Testis (tissue), 2 donors: Measurements from ENCODE around the gene ALS2CL.

Experiments
- POLR2A ChIP-seq: fragments of 450-650 bp; IDR thresholded peaks from one replicate; pipeline ENCODE4 v1.6.1; 2017; ENCODE audit warnings: antibody characterized with exemption, mild to moderate bottlenecking, moderate library complexity
- TF ChIP-seq, protein P1 (sequence below), 3 experiments: fragments of 450-650 bp in 2 of 3; fragments of 200-600 bp in 1 of 3; sonication (generic) in 1 of 3; IDR thresholded peaks; one replicate each; pipeline ENCODE4 v1.5.1; 2016 to 2019; ENCODE audit warnings: antibody characterized with exemption in 3 of 3, mild to moderate bottlenecking in 2 of 3, moderate library complexity in 1 of 3

DNA sequence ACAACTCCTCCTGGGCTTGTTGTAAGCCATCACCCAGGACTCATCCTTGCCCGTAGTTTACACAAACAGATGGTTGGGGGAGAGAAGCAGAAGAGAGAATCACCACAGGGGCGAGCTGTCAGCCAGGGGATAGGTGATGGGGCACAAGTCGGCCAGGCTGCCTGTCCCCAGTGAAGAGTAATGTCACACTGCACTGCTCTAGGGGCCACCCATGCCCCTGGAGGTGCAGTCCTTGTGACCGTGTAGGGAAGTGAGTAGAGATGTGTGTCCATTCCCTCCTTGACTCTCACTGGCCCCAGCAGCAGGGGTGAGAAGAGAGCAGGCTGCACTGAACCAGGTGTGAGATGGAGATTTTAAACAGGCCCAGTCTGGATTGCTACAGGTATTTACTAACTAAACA lies 41.3 kb upstream of the ALS2CL start:
- TF ChIP-seq, protein P1, sequence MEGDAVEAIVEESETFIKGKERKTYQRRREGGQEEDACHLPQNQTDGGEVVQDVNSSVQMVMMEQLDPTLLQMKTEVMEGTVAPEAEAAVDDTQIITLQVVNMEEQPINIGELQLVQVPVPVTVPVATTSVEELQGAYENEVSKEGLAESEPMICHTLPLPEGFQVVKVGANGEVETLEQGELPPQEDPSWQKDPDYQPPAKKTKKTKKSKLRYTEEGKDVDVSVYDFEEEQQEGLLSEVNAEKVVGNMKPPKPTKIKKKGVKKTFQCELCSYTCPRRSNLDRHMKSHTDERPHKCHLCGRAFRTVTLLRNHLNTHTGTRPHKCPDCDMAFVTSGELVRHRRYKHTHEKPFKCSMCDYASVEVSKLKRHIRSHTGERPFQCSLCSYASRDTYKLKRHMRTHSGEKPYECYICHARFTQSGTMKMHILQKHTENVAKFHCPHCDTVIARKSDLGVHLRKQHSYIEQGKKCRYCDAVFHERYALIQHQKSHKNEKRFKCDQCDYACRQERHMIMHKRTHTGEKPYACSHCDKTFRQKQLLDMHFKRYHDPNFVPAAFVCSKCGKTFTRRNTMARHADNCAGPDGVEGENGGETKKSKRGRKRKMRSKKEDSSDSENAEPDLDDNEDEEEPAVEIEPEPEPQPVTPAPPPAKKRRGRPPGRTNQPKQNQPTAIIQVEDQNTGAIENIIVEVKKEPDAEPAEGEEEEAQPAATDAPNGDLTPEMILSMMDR (IDR thresholded peaks at IDR 0.05) = no peak
- TF ChIP-seq POLR2A = no peak
